ENCODE data around the gene RCN1. TPM values are rescaled to one million over a fixed set of nuclear protein-coding genes. Genes with fewer than 3 reads are reported as not detected.

The RCN1 gene
- 313 and 458 TPM in 2 replicates for total RNA-seq

DNA sequence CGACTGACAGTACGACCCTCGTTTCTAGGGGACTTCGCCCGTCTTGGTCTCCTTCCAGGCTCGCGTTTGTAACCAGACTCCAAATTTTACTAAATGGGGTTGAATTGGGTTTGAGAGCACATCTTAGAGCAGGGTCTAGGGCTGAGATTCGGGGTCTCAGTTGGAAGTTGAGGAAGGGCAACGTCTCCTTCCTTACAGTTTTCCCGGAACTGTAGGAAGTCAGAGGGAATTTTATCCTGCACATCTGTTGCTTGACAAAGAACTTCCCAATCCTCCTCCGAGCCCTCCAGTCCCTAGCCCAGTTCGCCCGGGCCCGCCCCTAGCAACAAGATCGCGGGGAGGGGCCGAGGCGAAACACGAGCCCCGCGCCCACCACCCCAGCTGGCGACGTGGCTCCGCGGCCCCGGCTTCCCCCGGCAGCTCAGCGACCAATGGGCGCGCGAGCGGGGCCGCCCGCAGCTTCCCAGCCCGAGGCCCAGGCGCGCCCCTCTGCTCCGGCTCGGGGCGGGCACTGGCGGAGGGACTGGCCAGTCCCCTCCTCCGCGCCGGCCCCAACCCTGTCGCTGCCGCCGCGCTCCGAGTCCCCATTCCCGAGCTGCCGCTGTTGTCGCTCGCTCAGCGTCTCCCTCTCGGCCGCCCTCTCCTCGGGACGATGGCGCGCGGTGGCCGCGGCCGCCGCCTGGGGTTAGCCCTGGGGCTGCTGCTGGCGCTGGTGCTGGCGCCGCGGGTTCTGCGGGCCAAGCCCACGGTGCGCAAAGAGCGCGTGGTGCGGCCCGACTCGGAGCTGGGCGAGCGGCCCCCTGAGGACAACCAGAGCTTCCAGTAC is at the start of gene RCN1:
Gene RCN1, plus strand, starts transcription at position 530 of the 826 bp plus-strand sequence. Its CDS starts 123 bp downstream, at position 653.

